Activated CD4-positive, alpha-beta T cell treated with anti-CD3 and anti-CD28 coated beads for 36 hours (primary cell): ENCODE measurements around the gene MTR. TPM values are rescaled to one million over a fixed set of nuclear protein-coding genes. Genes with fewer than 3 reads are reported as not detected.
A peak's percentile ranks its signal among the peaks of the same experiment; 100 is the strongest.

Experiments
- ATAC-seq: fragments of 200-7000 bp; cut with Tn5 transposase; one replicate; pipeline ENCODE4 v1.10.0; 2021; ENCODE audit warnings: mild to moderate bottlenecking, moderate library complexity
- CTCF ChIA-PET: fragments of 350-600 bp; sonication (Branson Sonifier 250); formaldehyde crosslinking; loops from one replicate; lab custom pipeline; 2021; ENCODE audit warnings: antibody characterized with exemption; lab: Charles Lee
- POLR2A ChIA-PET: fragments of 350-600 bp; sonication (Branson Sonifier 250); formaldehyde crosslinking; loops from one replicate; lab custom pipeline; 2021; ENCODE audit warnings: antibody characterized with exemption, inconsistent platforms; lab: Charles Lee
- DNase-seq: peaks from one replicate; pipeline ENCODE4 v3.0.0-alpha.2; 2020
- H3K27ac Mint-ChIP-seq: one replicate; pipeline ENCODE4 v1.8.0; 2021; ENCODE audit warnings: mixed read lengths
- H3K27me3 Mint-ChIP-seq: one replicate; pipeline ENCODE4 v1.8.0; 2021; ENCODE audit warnings: mixed read lengths
- H3K36me3 Mint-ChIP-seq: one replicate; pipeline ENCODE4 v1.8.0; 2021; ENCODE audit warnings: low read depth, mixed read lengths
- H3K4me1 Mint-ChIP-seq: one replicate; pipeline ENCODE4 v1.8.0; 2021; ENCODE audit warnings: mixed read lengths
- H3K4me3 Mint-ChIP-seq: one replicate; pipeline ENCODE4 v1.8.0; 2021; ENCODE audit warnings: mild to moderate bottlenecking, moderate library complexity, mixed read lengths
- H3K9me3 Mint-ChIP-seq: one replicate; pipeline ENCODE4 v1.8.0; 2021; ENCODE audit warnings: low read depth, mixed read lengths
- intact Hi-C, 2 experiments: fragments of 100-400 bp; cut with DNase I in 1 of 2; cut with micrococcal nuclease in 1 of 2; formaldehyde crosslinking; loops; one replicate each; pipeline versions ENCODE4 v1.14.2 to v1.15.1; 2022 to 2024; cut with DNase I, micrococcal nuclease
- total RNA-seq, 2 experiments: library from RNA; stranded (reverse); gene quantifications; one replicate each; pipeline ENCODE4 v1.2.3, GENCODE V29; 2021

MTR gene
- total RNA-seq, 2 experiments from 2014 or later, result 57.3 to 64.8 TPM

GRCh38 chr1:236862615-236863211 lies 67.6 kb downstream of the MTR start:
- ATAC-seq (no peak), DNase-seq (no peak)
- ChIA-PET CTCF (interaction anchor here (0.7 to 2.4 kb wide), 2 partner anchors 11 to 104 kb away, joined by 3 to 11 read pairs; no protein-coding TSS in a partner anchor), POLR2A (no interaction called here)
- H3K4me3 Mint-ChIP-seq, result no peak overlapping the region
- peaks cover 81% of the 10 kb centered on the region for H3K36me3 Mint-ChIP-seq
- intact Hi-C loops, result loop anchor here in 1 of 2 experiments (10.0 kb wide), 1 partner anchor 522 kb away; no protein-coding TSS in a partner anchor
- no peak overlapping the region for H3K27ac Mint-ChIP-seq
- peaks cover 17% of the 10 kb centered on the region for H3K4me1 Mint-ChIP-seq
- no peaks in the 10 kb centered on the region for H3K9me3 Mint-ChIP-seq
- H3K27me3 Mint-ChIP-seq, result no peaks in the 10 kb centered on the region

GRCh38 chr1:236864211-236864610 lies 69.1 kb downstream of the MTR start:
- ATAC-seq (no peak), DNase-seq (no peak)
- ChIA-PET CTCF (interaction anchor here (0.6 kb wide), 1 partner anchor 14 kb away, joined by 3 read pairs; no protein-coding TSS in a partner anchor), POLR2A (no interaction called here)
- H3K4me3 Mint-ChIP-seq, result no peak overlapping the region
- intact Hi-C loops, result loop anchor here in 1 of 2 experiments (10.0 kb wide), 1 partner anchor 521 kb away; no protein-coding TSS in a partner anchor
- H3K36me3 Mint-ChIP-seq, result peaks cover 69% of the 10 kb centered on the region
- H3K27me3 Mint-ChIP-seq, result no peaks in the 10 kb centered on the region
- no peaks in the 10 kb centered on the region for H3K9me3 Mint-ChIP-seq
- H3K4me1 Mint-ChIP-seq, result peaks cover 14% of the 10 kb centered on the region
- no peak overlapping the region for H3K27ac Mint-ChIP-seq

- Mint-ChIP-seq H3K4me1 (peaks cover 14% of the 10 kb centered on the region), H3K27me3 (no peaks in the 10 kb centered on the region), H3K4me3 (no peak overlapping the region), H3K9me3 (no peaks in the 10 kb centered on the region), H3K36me3 (peaks cover 66% of the 10 kb centered on the region), H3K27ac (peak overlapping the region; percentile 59)
- DNase-seq (no peak), ATAC-seq (no peak)
- POLR2A ChIA-PET, result no interaction called here
- CTCF ChIA-PET, result no interaction called here
- intact Hi-C loops, result loop anchor here in 1 of 2 experiments (10.0 kb wide), 1 partner anchor 520 kb away; no protein-coding TSS in a partner anchor
These were observed 70.1 kb downstream of the MTR start for GRCh38 chr1:236864996-236865817.

- Mint-ChIP-seq H3K4me1 (peaks cover 17% of the 10 kb centered on the region), H3K9me3 (no peaks in the 10 kb centered on the region), H3K4me3 (no peak overlapping the region), H3K36me3 (peaks cover 66% of the 10 kb centered on the region), H3K27ac (peak overlapping the region; percentile 59), H3K27me3 (no peaks in the 10 kb centered on the region)
- no peak for DNase-seq
- ChIA-PET POLR2A (no interaction called here), CTCF (interaction anchor here (1.4 to 1.9 kb wide), 2 partner anchors 11 to 68 kb away, joined by 4 to 5 read pairs; no protein-coding TSS in a partner anchor)
- intact Hi-C loops, result loop anchor here in 1 of 2 experiments (10.0 kb wide), 1 partner anchor 519 kb away; no protein-coding TSS in a partner anchor
- ATAC-seq, result no peak
These were observed 70.7 kb downstream of the MTR start for GRCh38 chr1:236865818-236866155.

GRCh38 chr1:236868625-236869467 lies 73.8 kb downstream of the MTR start:
- Mint-ChIP-seq H3K36me3 (peaks cover 51% of the 10 kb centered on the region), H3K9me3 (no peaks in the 10 kb centered on the region), H3K4me1 (peaks cover 3% of the 10 kb centered on the region), H3K27me3 (no peaks in the 10 kb centered on the region), H3K4me3 (no peak overlapping the region), H3K27ac (no peak overlapping the region)
- intact Hi-C loops, result loop anchor here (1.0 to 10.0 kb wide), 4 partner anchors 110 to 766 kb away; partner anchors contain the start of gene HEATR1 (in 1 of the 2)
- ChIA-PET POLR2A (no interaction called here), CTCF (interaction anchor here (0.9 to 3.0 kb wide), 6 partner anchors 8 to 109 kb away, joined by 3 to 16 read pairs (median 4); no protein-coding TSS in a partner anchor)
- ATAC-seq, result peak; percentile 76
- peak; percentile 63 for DNase-seq

- intact Hi-C loops, result loop anchor here (1.0 to 10.0 kb wide), 4 partner anchors 111 to 767 kb away; partner anchors contain the start of gene HEATR1 (in 1 of the 2)
- ATAC-seq (no peak), DNase-seq (no peak)
- H3K9me3 Mint-ChIP-seq, result no peaks in the 10 kb centered on the region
- peaks cover 54% of the 10 kb centered on the region for H3K36me3 Mint-ChIP-seq
- H3K27me3 Mint-ChIP-seq, result no peaks in the 10 kb centered on the region
- H3K4me3 Mint-ChIP-seq, result no peak overlapping the region
- ChIA-PET POLR2A (no interaction called here), CTCF (interaction anchor here (0.9 to 3.0 kb wide), 6 partner anchors 9 to 111 kb away, joined by 3 to 16 read pairs (median 4); no protein-coding TSS in a partner anchor)
- H3K27ac Mint-ChIP-seq, result no peak overlapping the region
- H3K4me1 Mint-ChIP-seq, result peaks cover 3% of the 10 kb centered on the region
These were observed 74.8 kb downstream of the MTR start for GRCh38 chr1:236869911-236870310.

- ATAC-seq (peak; percentile 33), DNase-seq (no peak)
- H3K27me3 Mint-ChIP-seq, result no peaks in the 10 kb centered on the region
- no peak overlapping the region for H3K4me3 Mint-ChIP-seq
- H3K36me3 Mint-ChIP-seq, result peaks cover 53% of the 10 kb centered on the region
- CTCF ChIA-PET, result interaction anchor here (1.6 to 3.0 kb wide), 2 partner anchors 25 to 111 kb away, joined by 7 to 16 read pairs; no protein-coding TSS in a partner anchor
- intact Hi-C loops, result no loop called here
- H3K4me1 Mint-ChIP-seq, result peaks cover 3% of the 10 kb centered on the region
- peak overlapping the region; percentile 64 for H3K27ac Mint-ChIP-seq
- POLR2A ChIA-PET, result no interaction called here
- no peaks in the 10 kb centered on the region for H3K9me3 Mint-ChIP-seq
These were observed 75.6 kb downstream of the MTR start for GRCh38 chr1:236870721-236871120.

- ChIA-PET CTCF (no interaction called here), POLR2A (no interaction called here)
- H3K4me3 Mint-ChIP-seq, result no peak overlapping the region
These were observed 77.1 kb downstream of the MTR start for GRCh38 chr1:236872075-236872666.

GRCh38 chr1:236875975-236876374 lies 80.9 kb downstream of the MTR start:
- ChIA-PET CTCF (no interaction called here), POLR2A (no interaction called here)
- Mint-ChIP-seq H3K27ac (no peak overlapping the region), H3K4me3 (no peak overlapping the region), H3K4me1 (no peaks in the 10 kb centered on the region), H3K36me3 (peaks cover 29% of the 10 kb centered on the region), H3K27me3 (no peaks in the 10 kb centered on the region), H3K9me3 (no peaks in the 10 kb centered on the region)
- intact Hi-C loops, result no loop called here
- DNase-seq, result no peak
- no peak for ATAC-seq

More at GRCh38 chr1:236872075-236872666, 77.1 kb downstream of the MTR start:
- DNase-seq (no peak), ATAC-seq (no peak)
- intact Hi-C loops, result no loop called here
- Mint-ChIP-seq H3K9me3 (no peaks in the 10 kb centered on the region), H3K4me1 (peaks cover 3% of the 10 kb centered on the region), H3K27me3 (no peaks in the 10 kb centered on the region), H3K36me3 (peaks cover 47% of the 10 kb centered on the region), H3K27ac (no peak overlapping the region)

- ATAC-seq, result no peak
- Mint-ChIP-seq H3K4me3 (no peak overlapping the region), H3K4me1 (no peaks in the 10 kb centered on the region), H3K27me3 (no peaks in the 10 kb centered on the region), H3K9me3 (no peaks in the 10 kb centered on the region), H3K27ac (no peak overlapping the region), H3K36me3 (peaks cover 22% of the 10 kb centered on the region)
- ChIA-PET POLR2A (no interaction called here), CTCF (interaction anchor here (1.3 kb wide), 1 partner anchor 11 kb away, joined by 5 read pairs; no protein-coding TSS in a partner anchor)
- DNase-seq, result no peak
- intact Hi-C loops, result no loop called here
These were observed 82.6 kb downstream of the MTR start for GRCh38 chr1:236877661-236878060.
